Neuron (in vitro differentiated cells): ENCODE data around the gene USP47.

Experiments used
- H2AFZ ChIP-seq: one replicate; pipeline ENCODE4 v1.6.1; 2013; ENCODE audit warnings: low read depth, mild to moderate bottlenecking, inconsistent platforms, low read length, moderate library complexity
- H3K27me3 ChIP-seq: one replicate; pipeline ENCODE4 v1.6.1; 2013; ENCODE audit warnings: low read length; ENCODE audit not compliant: insufficient read depth
- H3K36me3 ChIP-seq: one replicate; pipeline ENCODE4 v1.6.1; 2013; ENCODE audit warnings: low read length; ENCODE audit not compliant: insufficient read depth
- H3K4me1 ChIP-seq: one replicate; pipeline ENCODE4 v1.6.1; 2013; ENCODE audit warnings: low read length; ENCODE audit not compliant: insufficient read depth
- H3K4me3 ChIP-seq: 2 replicates; pipeline ENCODE4 v1.5.1; 2013; ENCODE audit warnings: mild to moderate bottlenecking, low read length, moderate library complexity
- H3K9me3 ChIP-seq: one replicate; pipeline ENCODE4 v1.6.1; 2013; ENCODE audit warnings: low read length

The USP47 gene

DNA sequence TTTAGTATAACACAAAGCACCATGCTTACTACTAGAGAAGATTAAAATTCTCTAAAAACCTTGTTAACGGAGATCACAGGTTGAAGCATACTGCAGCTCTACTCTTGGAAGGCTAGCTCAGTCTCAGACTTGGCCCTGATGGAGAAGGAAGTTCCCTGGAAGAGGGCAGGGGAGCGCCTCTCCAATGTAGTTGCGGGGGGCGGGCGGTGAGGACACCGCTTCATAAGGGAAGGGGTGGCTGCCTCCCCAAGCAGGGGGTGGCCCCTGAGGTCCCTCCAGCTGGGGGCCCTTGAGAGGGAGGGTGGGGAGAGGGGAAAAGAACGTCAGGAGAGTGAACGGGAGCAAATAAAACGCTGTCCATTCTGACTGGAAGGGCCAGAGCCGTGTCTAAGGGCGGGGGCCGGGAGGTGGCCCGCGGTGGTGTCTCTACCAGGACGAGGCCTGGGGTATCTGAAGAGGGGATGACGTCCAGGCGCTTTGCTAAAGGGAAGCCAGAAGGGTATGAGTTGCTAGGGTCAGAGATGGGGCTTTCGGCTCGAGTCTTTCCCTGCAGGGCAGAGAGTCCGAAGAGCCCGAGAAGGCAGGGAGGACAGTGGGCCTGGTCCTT, 553 bp upstream of the USP47 start:
- peaks cover 22% of the 10 kb centered on the region for H3K4me1 ChIP-seq
- H3K27me3 ChIP-seq: no peaks in the 10 kb centered on the region
- peak overlapping the region; percentile 97 for H3K4me3 ChIP-seq
- H3K9me3 ChIP-seq: no peaks in the 10 kb centered on the region
- H2AFZ ChIP-seq: peak overlapping the region; percentile 81
- no peaks in the 10 kb centered on the region for H3K36me3 ChIP-seq

- no peaks in the 10 kb centered on the region for H3K27me3 ChIP-seq
- peak overlapping the region; percentile 97 for H3K4me3 ChIP-seq
- no peaks in the 10 kb centered on the region for H3K36me3 ChIP-seq
- H3K4me1 ChIP-seq: peaks cover 22% of the 10 kb centered on the region
- no peaks in the 10 kb centered on the region for H3K9me3 ChIP-seq
- H2AFZ ChIP-seq: peak overlapping the region; percentile 81
Observed at GRCh38 chr11:11842421-11843008, 743 bp downstream of the USP47 start.

DNA sequence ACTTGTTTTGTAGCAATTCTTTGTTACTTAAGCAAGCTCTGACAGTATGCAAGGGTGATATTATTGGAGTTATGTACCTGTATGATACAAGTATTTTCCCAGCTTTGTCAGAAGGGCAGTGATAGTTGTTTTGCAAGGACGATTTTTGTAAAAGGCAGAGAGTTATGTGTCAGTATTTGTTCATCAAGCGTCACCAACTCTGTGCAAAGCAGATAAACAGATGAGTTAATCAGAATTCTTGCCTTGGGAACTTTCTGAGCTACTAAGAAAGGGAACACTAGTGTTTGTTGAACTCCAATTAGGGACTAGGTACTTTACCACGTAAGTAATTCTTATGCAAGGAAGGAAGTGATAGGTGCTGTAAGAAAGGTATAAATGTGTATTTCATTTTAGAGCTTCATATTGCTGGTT, 1.4 kb downstream of the USP47 start:
- H3K36me3 ChIP-seq: no peaks in the 10 kb centered on the region
- H3K27me3 ChIP-seq: no peaks in the 10 kb centered on the region
- peak overlapping the region; percentile 97 for H3K4me3 ChIP-seq
- no peak overlapping the region for H2AFZ ChIP-seq
- H3K9me3 ChIP-seq: no peaks in the 10 kb centered on the region
- H3K4me1 ChIP-seq: peaks cover 22% of the 10 kb centered on the region

- Histone ChIP-seq H3K36me3 (no peaks in the 10 kb centered on the region), H3K4me3 (peak overlapping the region; percentile 97), H3K9me3 (no peaks in the 10 kb centered on the region), H2AFZ (no peak overlapping the region), H3K27me3 (no peaks in the 10 kb centered on the region), H3K4me1 (peaks cover 22% of the 10 kb centered on the region)
Observed at GRCh38 chr11:11843642-11844041, 1.9 kb downstream of the USP47 start.

- Histone ChIP-seq H3K36me3 (no peaks in the 10 kb centered on the region), H3K4me3 (peak overlapping the region; percentile 97), H3K4me1 (peaks cover 22% of the 10 kb centered on the region)
Observed at GRCh38 chr11:11844272-11844671, 2.5 kb downstream of the USP47 start.

GRCh38 chr11:11845071-11845470, 3.3 kb downstream of the USP47 start:
- H3K36me3 ChIP-seq: no peaks in the 10 kb centered on the region
- H3K27me3 ChIP-seq: no peaks in the 10 kb centered on the region
- no peaks in the 10 kb centered on the region for H3K9me3 ChIP-seq
- no peak overlapping the region for H2AFZ ChIP-seq
- no peak overlapping the region for H3K4me3 ChIP-seq
- H3K4me1 ChIP-seq: peaks cover 25% of the 10 kb centered on the region

More at GRCh38 chr11:11844272-11844671, 2.5 kb downstream of the USP47 start:
- Histone ChIP-seq H3K27me3 (no peaks in the 10 kb centered on the region), H2AFZ (no peak overlapping the region), H3K9me3 (no peaks in the 10 kb centered on the region)

DNA sequence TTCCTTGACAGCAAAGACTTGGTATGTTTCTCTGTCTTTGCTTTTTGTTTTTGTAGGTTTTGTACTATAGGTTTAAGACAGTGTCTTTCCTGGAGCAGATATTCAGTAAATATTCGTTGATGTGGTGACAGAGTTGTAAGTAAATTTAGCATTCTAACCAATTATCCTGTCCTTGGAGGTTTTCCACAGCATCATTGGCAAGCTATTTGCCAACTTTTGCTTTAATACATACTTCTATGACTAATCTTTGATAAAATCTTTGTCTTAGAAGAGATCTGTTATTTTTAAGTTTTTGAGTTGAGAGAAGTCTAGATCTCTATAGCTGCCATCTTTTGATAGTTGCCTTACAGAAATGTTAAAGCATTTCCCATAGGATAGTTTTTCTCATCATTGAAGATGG, 3.8 kb downstream of the USP47 start:
- peaks cover 2% of the 10 kb centered on the region for H3K9me3 ChIP-seq
- no peak overlapping the region for H2AFZ ChIP-seq
- H3K4me3 ChIP-seq: no peak overlapping the region
- H3K27me3 ChIP-seq: no peaks in the 10 kb centered on the region
- peaks cover 21% of the 10 kb centered on the region for H3K4me1 ChIP-seq
- no peaks in the 10 kb centered on the region for H3K36me3 ChIP-seq

DNA sequence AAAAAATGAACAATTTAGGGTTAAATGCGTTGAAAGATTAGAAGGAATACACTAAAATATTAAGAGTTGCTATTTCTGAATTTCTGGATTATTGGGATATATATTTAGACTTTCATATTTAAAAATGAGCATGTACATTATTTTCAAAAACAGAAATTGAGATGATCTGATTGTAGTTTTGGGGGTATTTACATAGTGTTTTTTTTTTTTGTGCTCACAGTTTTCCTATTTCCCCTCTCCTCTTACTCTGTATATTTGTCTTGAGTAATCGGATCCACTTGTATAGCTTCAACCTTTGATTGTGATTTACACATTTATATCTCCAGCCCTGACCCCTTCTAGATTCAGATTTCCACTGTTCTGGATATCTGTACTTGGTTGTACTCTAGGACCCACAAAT, 5.3 kb downstream of the USP47 start:
- H3K9me3 ChIP-seq: peaks cover 3% of the 10 kb centered on the region
- H3K27me3 ChIP-seq: no peaks in the 10 kb centered on the region
- H3K4me1 ChIP-seq: peaks cover 21% of the 10 kb centered on the region
- H3K4me3 ChIP-seq: no peak overlapping the region
- no peak overlapping the region for H2AFZ ChIP-seq
- H3K36me3 ChIP-seq: no peaks in the 10 kb centered on the region

DNA sequence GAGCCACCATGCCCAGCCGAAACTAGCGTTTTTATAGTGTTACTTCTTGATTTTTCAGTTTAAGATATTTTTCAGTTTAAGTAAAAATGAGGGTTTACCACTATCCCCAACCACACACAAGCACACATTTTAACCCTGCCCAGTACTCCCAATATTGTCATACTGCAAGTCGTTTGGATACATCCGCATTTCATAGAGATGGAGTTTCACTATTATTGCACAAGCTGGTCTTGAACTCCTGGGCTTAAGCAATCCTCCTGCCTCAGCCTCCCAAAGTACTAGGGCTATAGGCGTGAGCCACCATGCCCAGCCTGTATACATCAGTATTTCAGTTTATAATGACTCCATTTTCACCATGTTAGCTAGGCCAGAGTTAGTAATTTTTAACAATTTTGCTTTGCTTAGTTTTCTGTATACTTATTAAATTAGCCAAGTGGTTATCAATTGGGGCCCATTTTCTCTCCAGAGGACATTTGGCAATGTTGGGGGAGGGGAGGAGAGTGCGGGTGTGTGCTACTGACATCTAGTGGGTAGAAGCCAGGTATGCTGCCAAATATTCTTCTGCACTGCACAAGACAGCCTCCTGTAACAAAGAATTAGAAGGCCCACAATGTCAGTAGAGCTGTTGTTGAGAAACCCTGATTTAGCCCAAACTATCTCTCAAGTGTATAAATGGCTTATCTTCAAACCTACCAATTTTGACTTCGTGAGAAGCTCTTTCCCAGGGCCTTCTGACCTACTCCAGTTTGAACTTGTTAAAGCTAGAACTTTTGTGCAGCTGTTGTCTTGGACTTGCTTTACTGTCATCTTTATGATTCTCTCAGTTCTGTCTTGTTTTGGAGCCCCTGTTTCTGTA, 7.3 kb downstream of the USP47 start:
- Histone ChIP-seq H3K9me3 (peaks cover 5% of the 10 kb centered on the region), H3K4me1 (peaks cover 13% of the 10 kb centered on the region), H3K27me3 (no peaks in the 10 kb centered on the region), H2AFZ (no peak overlapping the region), H3K4me3 (no peak overlapping the region), H3K36me3 (no peaks in the 10 kb centered on the region)

DNA sequence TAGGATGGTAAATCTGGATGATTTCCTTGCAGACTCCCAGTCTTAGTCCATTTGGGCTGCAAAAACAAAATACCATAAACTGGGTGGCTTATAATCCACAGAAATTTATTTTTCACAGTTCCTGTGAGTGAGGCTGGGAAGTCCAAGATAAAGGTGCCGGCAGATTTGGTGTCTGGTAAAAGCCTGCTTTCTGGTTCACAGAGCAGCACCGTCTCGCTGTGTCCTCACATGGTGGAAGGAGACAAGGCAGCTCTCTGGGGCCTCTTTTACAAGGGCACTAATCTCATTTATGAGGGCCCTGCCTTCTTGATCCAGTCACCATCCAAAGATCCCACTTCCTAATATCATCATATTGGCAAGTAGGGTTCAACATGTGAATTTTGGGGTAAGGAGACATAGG, 8.9 kb downstream of the USP47 start:
- H2AFZ ChIP-seq: no peak overlapping the region
- H3K36me3 ChIP-seq: no peaks in the 10 kb centered on the region
- H3K4me1 ChIP-seq: peaks cover 3% of the 10 kb centered on the region
- H3K27me3 ChIP-seq: no peaks in the 10 kb centered on the region
- no peak overlapping the region for H3K4me3 ChIP-seq
- peaks cover 5% of the 10 kb centered on the region for H3K9me3 ChIP-seq

DNA sequence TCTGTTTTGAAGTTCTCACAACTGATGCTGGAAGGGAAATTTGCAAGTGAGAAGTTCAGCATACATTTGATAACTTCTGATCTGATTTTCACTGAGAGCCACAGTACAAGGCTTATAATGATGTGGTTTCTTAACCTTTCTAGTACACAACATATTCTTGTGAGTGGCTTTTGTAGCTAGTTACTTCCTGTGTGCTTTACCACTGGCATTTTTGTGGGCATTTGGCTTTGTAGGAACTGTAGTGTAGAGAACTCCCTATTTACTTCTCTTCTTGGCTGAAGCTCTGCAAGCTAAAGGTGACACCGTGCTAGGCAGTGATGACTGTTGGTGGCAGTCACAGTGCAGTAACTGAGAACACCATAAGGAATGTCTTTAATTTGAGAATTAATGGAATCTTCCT, 14.9 kb downstream of the USP47 start:
- no peaks in the 10 kb centered on the region for H3K27me3 ChIP-seq
- no peak overlapping the region for H2AFZ ChIP-seq
- H3K4me3 ChIP-seq: no peak overlapping the region
- H3K4me1 ChIP-seq: no peaks in the 10 kb centered on the region
- H3K9me3 ChIP-seq: peaks cover 2% of the 10 kb centered on the region
- no peaks in the 10 kb centered on the region for H3K36me3 ChIP-seq

- H3K9me3 ChIP-seq: peaks cover 2% of the 10 kb centered on the region
- H3K27me3 ChIP-seq: no peaks in the 10 kb centered on the region
- H3K36me3 ChIP-seq: no peaks in the 10 kb centered on the region
- H3K4me1 ChIP-seq: no peaks in the 10 kb centered on the region
- H3K4me3 ChIP-seq: no peak overlapping the region
- no peak overlapping the region for H2AFZ ChIP-seq
Observed at GRCh38 chr11:11857769-11858168, 16.0 kb downstream of the USP47 start.

GRCh38 chr11:11858676-11859075, 16.9 kb downstream of the USP47 start:
- no peaks in the 10 kb centered on the region for H3K36me3 ChIP-seq
- H2AFZ ChIP-seq: no peak overlapping the region
- no peaks in the 10 kb centered on the region for H3K4me1 ChIP-seq
- no peaks in the 10 kb centered on the region for H3K27me3 ChIP-seq
- H3K4me3 ChIP-seq: no peak overlapping the region
- no peaks in the 10 kb centered on the region for H3K9me3 ChIP-seq
